HG03571 (cell line): ENCODE data around the gene CFAP221.

Source experiments
- ATAC-seq: cut with Tn5 transposase; IDR thresholded peaks from one replicate; pipeline ENCODE4 v1.9.1; 2021; ENCODE audit not compliant: unreplicated experiment

The CFAP221 gene

GRCh38 chr2:119679526-119679837 lies 135.2 kb downstream of the CFAP221 start:
- ATAC-seq = no peak

GRCh38 chr2:119679846-119680245 lies 135.6 kb downstream of the CFAP221 start:
- ATAC-seq = no peak

- ATAC-seq = no peak
These were observed 136.4 kb downstream of the CFAP221 start for GRCh38 chr2:119680457-119681202.

- no peak for ATAC-seq
These were observed 137.1 kb downstream of the CFAP221 start for GRCh38 chr2:119681203-119681867.

GRCh38 chr2:119681868-119682220 lies 137.6 kb downstream of the CFAP221 start:
- no peak for ATAC-seq

GRCh38 chr2:119682578-119682977 lies 138.3 kb downstream of the CFAP221 start:
- ATAC-seq = no peak

GRCh38 chr2:119683074-119683712 lies 138.9 kb downstream of the CFAP221 start:
- no peak for ATAC-seq

- ATAC-seq = no peak
These were observed 139.6 kb downstream of the CFAP221 start for GRCh38 chr2:119683713-119684443.

GRCh38 chr2:119684518-119684917 lies 140.3 kb downstream of the CFAP221 start:
- no peak for ATAC-seq

GRCh38 chr2:119688616-119689015 lies 144.4 kb downstream of the CFAP221 start:
- ATAC-seq = no peak

- ATAC-seq = no peak
These were observed 145.0 kb downstream of the CFAP221 start for GRCh38 chr2:119689218-119689617.

GRCh38 chr2:119691189-119691588 lies 146.9 kb downstream of the CFAP221 start:
- no peak for ATAC-seq

- ATAC-seq = no peak
These were observed 147.5 kb downstream of the CFAP221 start for GRCh38 chr2:119691651-119692245.

GRCh38 chr2:119692310-119692709 lies 148.1 kb downstream of the CFAP221 start:
- ATAC-seq = no peak

- no peak for ATAC-seq
These were observed 148.7 kb downstream of the CFAP221 start for GRCh38 chr2:119692954-119693353.

GRCh38 chr2:119693567-119693966 lies 149.3 kb downstream of the CFAP221 start:
- ATAC-seq = no peak

GRCh38 chr2:119693967-119694366 lies 149.7 kb downstream of the CFAP221 start:
- ATAC-seq = no peak

GRCh38 chr2:119694470-119694844 lies 150.2 kb downstream of the CFAP221 start:
- ATAC-seq = no peak

- no peak for ATAC-seq
These were observed 150.7 kb downstream of the CFAP221 start for GRCh38 chr2:119694845-119695521.

GRCh38 chr2:119696005-119696404 lies 151.8 kb downstream of the CFAP221 start:
- no peak for ATAC-seq
